K562 (cell line): ENCODE results near the gene PPP1R14D. TPM values are rescaled to one million over a fixed set of nuclear protein-coding genes. Genes with fewer than 3 reads are reported as not detected.
A peak's percentile ranks its signal among the peaks of the same experiment; 100 is the strongest.

ENCODE experiments used
- CBFB ChIP-seq: sonication (generic); formaldehyde crosslinking; IDR thresholded peaks from 2 replicates; pipeline ENCODE4 v1.4.0; 2020; ENCODE audit warnings: mild to moderate bottlenecking, missing genetic modification reagents
- CBX2 ChIP-seq: fragments of 200-600 bp; sonication (generic); IDR thresholded peaks from one replicate; pipeline ENCODE4 v1.6.1; 2012; ENCODE audit warnings: mild to moderate bottlenecking, low read length, inconsistent platforms; ENCODE audit not compliant: insufficient read depth, poor library complexity, severe bottlenecking
- CBX8 ChIP-seq: fragments of 200-600 bp; sonication (generic); IDR thresholded peaks from 2 replicates; pipeline ENCODE4 v1.6.1; 2012; ENCODE audit warnings: borderline replicate concordance, mixed run types, low read depth, mild to moderate bottlenecking, moderate library complexity, mixed read lengths, low read length, control low read depth, inconsistent platforms; ENCODE audit not compliant: poor library complexity, severe bottlenecking; ENCODE audit errors: extremely low read depth
- CXXC5 ChIP-seq: fragments of 250-450 bp; sonication (Bioruptor Pico); IDR thresholded peaks from 2 replicates; pipeline ENCODE4 v1.8.0; 2022; ENCODE audit warnings: inconsistent platforms, mild to moderate bottlenecking, moderate library complexity
- EP300 ChIP-seq: IDR thresholded peaks from 2 replicates; pipeline ENCODE4 v1.6.1; 2012; ENCODE audit warnings: low read length, improper control_type of control experiment
- ETV5 ChIP-seq: sonication (generic); formaldehyde crosslinking; IDR thresholded peaks from 2 replicates; pipeline ENCODE4 v1.4.0; 2020; ENCODE audit warnings: low read depth, mild to moderate bottlenecking, missing genetic modification reagents
- HMG20A ChIP-seq: fragments of 450-650 bp; formaldehyde crosslinking; conservative IDR thresholded peaks from 2 replicates; pipeline ENCODE4 v1.4.0; 2020; ENCODE audit warnings: mild to moderate bottlenecking, mixed read lengths
- HNRNPK ChIP-seq: fragments of 200-400 bp; formaldehyde crosslinking; IDR thresholded peaks from one replicate; pipeline ENCODE4 v1.6.1; 2018; ENCODE audit warnings: mild to moderate bottlenecking, low read depth, low read length; ENCODE audit not compliant: poor library complexity, severe bottlenecking
- LCOR ChIP-seq: sonication (generic); formaldehyde crosslinking; IDR thresholded peaks from 2 replicates; pipeline ENCODE4 v1.8.0; 2022; ENCODE audit warnings: mild to moderate bottlenecking, missing genetic modification reagents
- MAFG ChIP-seq: fragments of 450-650 bp; conservative IDR thresholded peaks from 2 replicates; pipeline ENCODE4 v1.6.1; 2016; ENCODE audit warnings: missing genetic modification characterization, missing compliant biosample characterization
- MAFK ChIP-seq: IDR thresholded peaks from 2 replicates; pipeline ENCODE4 v1.6.1; 2011; ENCODE audit warnings: low read length, improper control_type of control experiment
- RFX7 ChIP-seq: fragments of 250-450 bp; sonication (Bioruptor Pico); IDR thresholded peaks from 2 replicates; pipeline ENCODE4 v1.5.1; 2021; ENCODE audit warnings: mild to moderate bottlenecking
- SAFB2 ChIP-seq: fragments of 200-400 bp; formaldehyde crosslinking; IDR thresholded peaks from 2 replicates; pipeline ENCODE4 v1.6.1; 2018; ENCODE audit warnings: borderline replicate concordance, low read length, low read depth, moderate library complexity; ENCODE audit not compliant: severe bottlenecking
- U2AF2 ChIP-seq: fragments of 200-400 bp; formaldehyde crosslinking; optimal IDR thresholded peaks from 2 replicates; pipeline ENCODE3; 2017; ENCODE audit warnings: low read depth, mild to moderate bottlenecking, low read length
- ZC3H11A ChIP-seq: IDR thresholded peaks from 2 replicates; pipeline ENCODE4 v1.6.1; 2012; ENCODE audit warnings: low read depth, low read length, improper control_type of control experiment
- ZEB2 ChIP-seq: fragments of 450-650 bp; IDR thresholded peaks from 2 replicates; pipeline ENCODE4 v1.6.1; 2016
- polyA plus RNA-seq, 8 experiments: library from polyadenylated mRNA; depleted of rRNA in 4 of 8; stranded (reverse) in 5 of 8; unstranded in 3 of 8; fragments of >200 nt; fragmentation: Nextera tagmentation in 2 of 8; fragmentation: Illumina TruSeq in 1 of 8; extraction: Ambion mirVana in 2 of 8; extraction: Trizol in 1 of 8; gene quantifications; 2 replicates each; pipeline versions ENCODE4 v1.2.1 to v1.2.3, GENCODE V29; 2011 to 2014; ENCODE audit warnings: inconsistent platforms in 1 of 8, missing spikeins in 1 of 8
- total RNA-seq, 7 experiments: library from RNA; depleted of rRNA in 6 of 7; stranded (reverse); fragments of >200 nt in 6 of 7; fragmentation: Illumina TruSeq in 2 of 7; extraction: Trizol in 2 of 7; gene quantifications; 2 replicates each; pipeline versions ENCODE4 v1.2.1 to v1.2.3, GENCODE V29; 2011 to 2021; ENCODE audit warnings: low replicate concordance in 1 of 7
- TF ChIP-seq, protein P1 (sequence below): fragments of 450-650 bp; formaldehyde crosslinking; IDR thresholded peaks from 2 replicates; pipeline ENCODE4 v1.4.0; 2022; ENCODE audit warnings: missing genetic modification characterization
- TF ChIP-seq, protein P2 (sequence below), 2 experiments: IDR thresholded peaks; 2 replicates each; pipeline ENCODE4 v1.6.1; 2011; ENCODE audit warnings: borderline replicate concordance in 1 of 2, control low read depth in 1 of 2, low read depth in 1 of 2, low read length in 1 of 2, mild to moderate bottlenecking in 1 of 2, mixed read lengths in 1 of 2, moderate library complexity in 1 of 2; ENCODE audit not compliant: insufficient read depth in 1 of 2, insufficient read length in 1 of 2, poor library complexity in 1 of 2, severe bottlenecking in 1 of 2; ENCODE audit errors: extremely low read depth in 1 of 2
- TF ChIP-seq, protein P3 (sequence below): fragments of 450-650 bp; IDR thresholded peaks from 2 replicates; pipeline ENCODE4 v1.6.1; 2017; ENCODE audit warnings: mild to moderate bottlenecking, moderate library complexity
- TF ChIP-seq, protein P4 (sequence below): fragments of 450-650 bp; formaldehyde crosslinking; conservative IDR thresholded peaks from 2 replicates; pipeline ENCODE4 v1.4.0; 2022; ENCODE audit warnings: mild to moderate bottlenecking, missing genetic modification characterization
- TF ChIP-seq, protein P5 (sequence below): sonication (generic); formaldehyde crosslinking; IDR thresholded peaks from 2 replicates; pipeline ENCODE4 v1.5.0; 2020; ENCODE audit warnings: missing genetic modification reagents

The PPP1R14D gene
- total and polyA plus RNA-seq, 9 of the 15 experiments (the other 6 are each of a cell fraction or from before 2014, with no cell fraction given) = 0.11 to 0.18 TPM; not detected in 7

DNA sequence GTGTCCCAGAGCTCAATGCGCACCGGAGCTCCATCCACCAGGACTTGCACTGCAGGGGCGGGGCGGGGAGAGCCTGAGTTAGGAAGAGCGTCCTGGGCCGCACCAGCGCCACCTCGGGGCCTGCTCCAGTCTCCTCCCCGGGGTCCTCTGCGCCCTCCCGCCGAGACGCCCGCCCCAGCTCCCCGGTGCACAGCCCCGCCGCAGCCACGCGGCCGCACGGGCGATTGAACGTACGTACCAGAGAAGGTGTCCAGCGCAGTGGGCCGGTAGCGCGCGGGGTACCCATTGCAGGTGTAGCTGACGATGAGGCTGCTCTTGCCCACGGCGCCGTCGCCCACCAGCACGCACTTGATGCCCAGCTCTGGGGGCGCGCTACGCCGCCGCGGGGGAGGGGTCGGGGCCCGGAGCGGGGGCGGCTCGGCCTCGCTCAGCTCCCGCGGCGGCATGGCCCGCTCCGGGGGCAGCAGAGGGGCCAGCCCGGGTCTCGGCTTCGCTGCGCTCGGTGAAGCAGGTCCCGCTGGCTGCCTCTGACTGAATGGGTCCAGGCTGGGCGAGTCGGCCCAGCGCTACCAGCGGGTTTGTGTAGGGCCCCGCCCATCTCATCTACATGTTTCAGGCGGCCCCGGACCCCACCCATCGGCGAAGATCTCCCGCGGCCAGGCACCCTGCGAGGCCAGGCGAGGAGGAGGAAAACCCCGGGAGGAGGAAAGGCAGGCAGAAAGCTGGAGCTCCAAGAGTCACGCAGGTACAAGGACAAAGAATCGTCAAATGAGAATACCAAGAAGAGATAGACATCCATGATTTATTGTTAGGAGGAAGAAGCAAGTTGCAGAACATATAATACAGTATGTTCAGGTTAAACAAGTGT is 45.4 kb upstream of the PPP1R14D start, which contains the start of gene RHOV (continued):
- TF ChIP-seq CBX8 = no peak
- TF ChIP-seq, protein P1, sequence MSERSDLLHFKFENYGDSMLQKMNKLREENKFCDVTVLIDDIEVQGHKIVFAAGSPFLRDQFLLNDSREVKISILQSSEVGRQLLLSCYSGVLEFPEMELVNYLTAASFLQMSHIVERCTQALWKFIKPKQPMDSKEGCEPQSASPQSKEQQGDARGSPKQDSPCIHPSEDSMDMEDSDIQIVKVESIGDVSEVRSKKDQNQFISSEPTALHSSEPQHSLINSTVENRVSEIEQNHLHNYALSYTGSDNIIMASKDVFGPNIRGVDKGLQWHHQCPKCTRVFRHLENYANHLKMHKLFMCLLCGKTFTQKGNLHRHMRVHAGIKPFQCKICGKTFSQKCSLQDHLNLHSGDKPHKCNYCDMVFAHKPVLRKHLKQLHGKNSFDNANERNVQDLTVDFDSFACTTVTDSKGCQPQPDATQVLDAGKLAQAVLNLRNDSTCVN (CRISPR knock-in tag) = no peak
- TF ChIP-seq ZC3H11A = no peak
- no peak for TF ChIP-seq ETV5
- TF ChIP-seq, protein P2, sequence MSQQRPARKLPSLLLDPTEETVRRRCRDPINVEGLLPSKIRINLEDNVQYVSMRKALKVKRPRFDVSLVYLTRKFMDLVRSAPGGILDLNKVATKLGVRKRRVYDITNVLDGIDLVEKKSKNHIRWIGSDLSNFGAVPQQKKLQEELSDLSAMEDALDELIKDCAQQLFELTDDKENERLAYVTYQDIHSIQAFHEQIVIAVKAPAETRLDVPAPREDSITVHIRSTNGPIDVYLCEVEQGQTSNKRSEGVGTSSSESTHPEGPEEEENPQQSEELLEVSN (IDR thresholded peaks at IDR 0.05; ENCODE audit: borderline replicate concordance in 1 of 2, extremely low read depth in 1 of 2, insufficient read depth in 1 of 2, insufficient read length in 1 of 2, low read depth in 1 of 2, low read length in 1 of 2, poor library complexity in 1 of 2, severe bottlenecking in 1 of 2) = peak in 1 of 2 experiments; percentile 87
- TF ChIP-seq, protein P3, sequence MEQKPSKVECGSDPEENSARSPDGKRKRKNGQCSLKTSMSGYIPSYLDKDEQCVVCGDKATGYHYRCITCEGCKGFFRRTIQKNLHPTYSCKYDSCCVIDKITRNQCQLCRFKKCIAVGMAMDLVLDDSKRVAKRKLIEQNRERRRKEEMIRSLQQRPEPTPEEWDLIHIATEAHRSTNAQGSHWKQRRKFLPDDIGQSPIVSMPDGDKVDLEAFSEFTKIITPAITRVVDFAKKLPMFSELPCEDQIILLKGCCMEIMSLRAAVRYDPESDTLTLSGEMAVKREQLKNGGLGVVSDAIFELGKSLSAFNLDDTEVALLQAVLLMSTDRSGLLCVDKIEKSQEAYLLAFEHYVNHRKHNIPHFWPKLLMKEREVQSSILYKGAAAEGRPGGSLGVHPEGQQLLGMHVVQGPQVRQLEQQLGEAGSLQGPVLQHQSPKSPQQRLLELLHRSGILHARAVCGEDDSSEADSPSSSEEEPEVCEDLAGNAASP = no peak
- TF ChIP-seq, protein P4, sequence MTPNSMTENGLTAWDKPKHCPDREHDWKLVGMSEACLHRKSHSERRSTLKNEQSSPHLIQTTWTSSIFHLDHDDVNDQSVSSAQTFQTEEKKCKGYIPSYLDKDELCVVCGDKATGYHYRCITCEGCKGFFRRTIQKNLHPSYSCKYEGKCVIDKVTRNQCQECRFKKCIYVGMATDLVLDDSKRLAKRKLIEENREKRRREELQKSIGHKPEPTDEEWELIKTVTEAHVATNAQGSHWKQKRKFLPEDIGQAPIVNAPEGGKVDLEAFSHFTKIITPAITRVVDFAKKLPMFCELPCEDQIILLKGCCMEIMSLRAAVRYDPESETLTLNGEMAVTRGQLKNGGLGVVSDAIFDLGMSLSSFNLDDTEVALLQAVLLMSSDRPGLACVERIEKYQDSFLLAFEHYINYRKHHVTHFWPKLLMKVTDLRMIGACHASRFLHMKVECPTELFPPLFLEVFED (CRISPR knock-in tag) = no peak
- no peak for TF ChIP-seq HNRNPK
- TF ChIP-seq CXXC5 = peak; percentile 68
- TF ChIP-seq CBFB (CRISPR knock-in tag) = no peak
- TF ChIP-seq, protein P5, sequence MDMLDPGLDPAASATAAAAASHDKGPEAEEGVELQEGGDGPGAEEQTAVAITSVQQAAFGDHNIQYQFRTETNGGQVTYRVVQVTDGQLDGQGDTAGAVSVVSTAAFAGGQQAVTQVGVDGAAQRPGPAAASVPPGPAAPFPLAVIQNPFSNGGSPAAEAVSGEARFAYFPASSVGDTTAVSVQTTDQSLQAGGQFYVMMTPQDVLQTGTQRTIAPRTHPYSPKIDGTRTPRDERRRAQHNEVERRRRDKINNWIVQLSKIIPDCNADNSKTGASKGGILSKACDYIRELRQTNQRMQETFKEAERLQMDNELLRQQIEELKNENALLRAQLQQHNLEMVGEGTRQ = 0 out of 2 replicates have a peak, but pooled peaks have one; percentile 4
- no peak for TF ChIP-seq MAFK
- no peak for TF ChIP-seq SAFB2
- no peak for TF ChIP-seq ZEB2
- no peak for TF ChIP-seq EP300
- TF ChIP-seq MAFG (tag) = no peak
- no peak for TF ChIP-seq CBX2
- TF ChIP-seq HMG20A = no peak
- no peak for TF ChIP-seq U2AF2
- peak; percentile 16; the same call in 1 of the 2 replicates for TF ChIP-seq LCOR (CRISPR knock-in tag)
- no peak for TF ChIP-seq RFX7 (CRISPR knock-in tag)
